ENCODE measurements around the gene KRTAP23-1.

- TF ChIP-seq CTCF (optimal IDR thresholded peaks at IDR 0.05 in 1 of 3, IDR thresholded peaks at IDR 0.05 in 1 of 3, conservative IDR thresholded peaks at IDR 0.05 in 1 of 3; ENCODE audit: extremely low read depth in 1 of 3, insufficient read depth in 2 of 3, low read length in 3 of 3) (no peak), EZH2 (IDR thresholded peaks at IDR 0.05; ENCODE audit: low read length) (no peak)
Measured at GRCh38 chr21:30372139-30372770, 23.8 kb upstream of the KRTAP23-1 start, which contains the start of gene KRTAP13-2.
